DMS153 (cell line): ENCODE results near the gene MOG.
A peak's percentile ranks its signal among the peaks of the same experiment; 100 is the strongest.

Experiments
- DNase-seq: peaks from one replicate; lab custom pipeline; 2025; lab: John Stamatoyannopoulos, UW

The MOG gene

GRCh38 chr6:29676981-29677601, 20.2 kb downstream of the MOG start:
- peak; percentile 20 for DNase-seq

GRCh38 chr6:29678114-29678513, 21.2 kb downstream of the MOG start:
- no peak for DNase-seq

DNA sequence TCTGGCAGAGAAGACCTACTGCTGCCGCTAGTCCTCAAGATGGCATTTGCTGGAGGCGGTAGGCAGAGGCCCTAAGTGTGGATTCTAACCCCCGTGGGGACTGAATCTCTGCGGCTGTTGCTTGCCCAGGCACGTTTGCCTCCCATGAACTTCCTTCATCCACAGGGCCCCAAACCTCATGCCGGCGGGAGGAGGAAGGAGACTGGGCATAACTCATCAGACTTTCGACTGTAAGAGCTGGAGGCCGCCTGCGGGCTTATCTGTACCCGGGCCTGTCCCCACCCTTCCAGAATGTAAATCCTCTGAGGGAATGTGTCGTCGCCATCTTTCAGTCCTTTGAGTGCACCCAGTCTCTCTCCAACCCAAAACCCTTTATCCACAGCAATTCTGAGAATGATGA, 23.1 kb downstream of the MOG start:
- no peak for DNase-seq

DNA sequence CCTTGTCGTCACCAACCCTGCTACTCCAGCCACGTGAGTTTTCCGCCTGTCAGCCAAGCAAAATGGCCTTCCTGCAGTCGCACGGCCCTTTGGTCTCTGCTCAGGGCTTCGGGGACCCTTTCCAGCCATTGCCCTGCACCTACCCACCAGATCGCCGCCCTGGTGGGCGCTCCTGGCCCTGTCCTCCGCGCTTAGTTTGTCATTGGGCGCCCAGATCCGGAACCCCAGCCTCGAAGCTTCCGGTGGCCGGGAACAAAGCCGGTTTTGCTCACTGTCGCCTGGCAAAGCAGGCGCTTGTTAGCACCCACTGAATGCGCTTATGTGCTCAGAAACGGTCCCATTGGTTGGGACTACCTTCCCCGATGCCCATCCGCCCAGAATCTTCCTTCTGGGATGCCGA, 23.5 kb downstream of the MOG start:
- no peak for DNase-seq

GRCh38 chr6:29680904-29681303, 24.0 kb downstream of the MOG start, which contains the start of gene ZFP57:
Gene ZFP57, minus strand, starts transcription at chr6:29681152. Its CDS starts 4,149 bp downstream, at chr6:29677003.
- DNase-seq = no peak

DNA sequence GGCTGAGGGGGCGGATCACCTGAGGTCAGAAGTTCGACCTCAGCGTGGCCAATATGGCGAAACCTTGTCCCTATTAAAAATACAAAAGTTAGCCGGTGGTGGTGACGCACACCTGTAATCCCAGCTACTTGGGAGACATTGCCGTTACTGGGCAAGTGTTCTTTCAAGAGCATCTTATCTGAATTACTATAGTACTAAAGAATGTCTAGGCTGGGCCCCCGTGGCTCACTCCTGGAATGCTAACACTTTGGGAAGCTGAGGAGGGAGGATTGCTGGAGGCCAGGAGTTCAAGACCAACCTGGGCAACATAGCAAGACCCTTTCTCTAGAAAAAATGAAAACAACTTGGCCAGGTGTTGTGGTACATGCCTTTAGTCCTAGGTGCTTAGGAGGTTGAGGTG, 24.9 kb downstream of the MOG start:
- no peak for DNase-seq

- no peak for DNase-seq
These were observed 28.9 kb downstream of the MOG start for GRCh38 chr6:29685718-29686326.

GRCh38 chr6:29694637-29695036, 37.7 kb downstream of the MOG start:
- no peak for DNase-seq

GRCh38 chr6:29696147-29697125, 39.5 kb downstream of the MOG start:
- DNase-seq = no peak

DNA sequence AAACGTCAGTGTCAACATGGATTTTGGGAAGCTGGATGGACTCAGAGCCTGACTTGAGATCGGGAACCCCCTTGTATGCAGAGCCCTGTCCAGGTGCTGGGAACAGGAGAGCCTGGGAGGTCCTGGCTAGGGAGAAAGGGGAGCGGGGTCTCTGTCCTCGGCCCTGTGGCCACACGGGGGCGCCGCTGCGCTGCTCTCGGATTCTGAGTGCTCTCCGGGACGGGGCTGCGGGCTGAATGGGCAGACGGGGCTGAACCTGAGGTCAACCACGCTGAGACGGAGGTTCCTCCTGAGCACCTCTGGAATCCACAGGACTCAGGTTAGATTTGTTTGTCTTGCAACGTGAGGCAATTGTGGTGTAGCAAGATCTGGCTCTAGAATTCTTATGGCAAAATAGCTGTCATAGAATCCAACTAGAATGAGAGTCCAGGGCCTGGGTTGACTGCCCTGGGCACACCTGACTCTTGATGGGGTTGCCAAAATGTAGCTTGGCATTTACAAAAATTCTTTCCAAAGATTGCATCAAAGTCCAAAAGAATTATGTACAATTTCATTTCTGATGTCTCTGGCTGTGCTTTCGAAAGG, 45.7 kb downstream of the MOG start:
- no peak for DNase-seq

DNA sequence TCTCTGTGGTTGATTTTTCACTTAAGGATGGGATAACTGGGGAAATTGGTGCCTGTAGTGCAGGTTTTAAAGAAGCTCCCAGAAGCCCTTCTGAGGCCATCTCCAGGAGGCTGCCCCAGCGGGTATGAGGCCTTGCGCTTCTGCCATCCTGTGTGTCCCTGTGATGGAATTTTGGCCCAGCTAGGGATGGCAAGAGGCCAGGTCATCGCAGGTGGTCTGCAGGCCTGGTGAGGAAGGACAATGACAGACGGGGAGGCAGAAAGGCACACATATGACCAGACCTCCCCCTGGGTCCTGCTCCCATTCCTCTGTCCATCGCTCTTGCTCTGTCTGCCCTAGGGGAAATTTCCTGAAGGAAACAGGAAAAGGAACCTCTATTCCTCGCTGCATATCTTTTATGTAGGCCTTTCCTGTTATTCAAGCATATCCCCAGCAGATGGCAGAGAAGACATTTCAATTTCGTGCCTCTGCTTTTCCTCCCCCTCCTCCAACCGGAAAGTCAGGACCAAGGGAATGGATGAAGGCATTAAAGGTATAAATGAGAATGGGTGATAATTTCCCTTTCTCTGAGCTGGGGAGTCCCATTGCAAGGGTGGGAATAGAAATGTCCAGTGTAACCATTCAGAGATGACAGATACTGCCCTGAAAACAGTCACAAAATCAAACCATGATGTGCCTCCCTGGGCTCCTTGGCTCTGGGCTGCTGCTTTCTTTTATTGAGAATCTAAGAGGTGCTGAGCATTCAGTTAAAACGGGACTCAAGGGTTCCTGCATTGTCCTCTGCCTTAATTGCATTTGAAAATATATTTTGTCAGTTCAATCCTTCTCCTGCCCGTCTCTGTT, 48.7 kb downstream of the MOG start:
- DNase-seq = no peak

DNA sequence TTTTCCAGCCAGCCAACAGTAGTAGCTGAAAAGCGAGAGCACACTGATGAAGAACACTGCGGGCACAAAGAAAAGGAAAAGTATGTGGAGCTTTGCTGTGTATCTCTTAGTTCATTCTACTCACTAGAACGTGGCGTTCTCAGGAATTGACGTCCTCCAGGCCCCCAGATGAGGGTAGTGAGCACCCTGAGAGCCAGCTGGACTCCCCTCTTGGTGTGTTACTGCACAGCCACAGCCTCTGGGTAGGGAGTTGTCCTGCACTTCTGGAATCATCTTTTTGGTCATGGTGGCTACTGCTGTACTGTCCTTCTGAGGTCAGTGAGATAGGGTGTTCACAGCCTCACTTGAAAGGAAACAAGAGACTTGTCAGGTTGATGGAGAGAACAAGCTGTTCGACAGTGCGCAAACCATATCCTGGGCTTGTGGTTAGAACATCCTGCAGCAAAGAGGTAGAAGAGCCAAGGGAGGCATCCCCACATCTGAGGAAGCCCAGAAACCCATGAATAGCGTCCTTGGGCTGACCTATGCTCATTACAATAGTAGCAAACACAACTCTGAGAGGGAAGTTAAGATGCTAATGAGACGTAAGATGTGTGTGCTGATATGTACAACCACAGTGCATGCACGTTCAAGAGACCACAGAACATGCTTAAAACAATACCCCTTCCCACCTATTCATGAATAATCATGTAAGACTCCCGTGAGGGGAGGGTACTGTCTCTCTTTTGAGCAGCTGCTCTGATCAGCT, 51.7 kb downstream of the MOG start:
- DNase-seq = no peak

DNA sequence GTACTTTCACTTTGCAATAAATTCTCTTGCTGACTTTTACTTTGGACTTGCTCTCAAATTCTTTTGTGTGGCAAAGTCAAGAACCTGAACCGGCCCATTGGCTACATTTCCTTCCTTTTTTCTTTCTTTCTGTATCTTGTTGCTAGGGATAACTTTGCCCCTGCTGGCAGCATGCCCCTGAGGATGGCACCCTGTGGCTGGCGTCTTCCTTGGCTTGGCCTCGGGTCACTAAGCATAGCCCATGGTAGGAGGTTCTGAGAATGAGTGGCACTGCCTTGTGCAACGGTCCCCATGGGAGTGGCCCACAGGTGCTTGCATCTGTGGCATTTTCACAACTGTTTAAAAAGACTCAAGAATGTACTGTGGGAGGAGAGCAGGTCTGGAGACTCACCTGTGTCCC, 52.3 kb downstream of the MOG start:
- no peak for DNase-seq

DNA sequence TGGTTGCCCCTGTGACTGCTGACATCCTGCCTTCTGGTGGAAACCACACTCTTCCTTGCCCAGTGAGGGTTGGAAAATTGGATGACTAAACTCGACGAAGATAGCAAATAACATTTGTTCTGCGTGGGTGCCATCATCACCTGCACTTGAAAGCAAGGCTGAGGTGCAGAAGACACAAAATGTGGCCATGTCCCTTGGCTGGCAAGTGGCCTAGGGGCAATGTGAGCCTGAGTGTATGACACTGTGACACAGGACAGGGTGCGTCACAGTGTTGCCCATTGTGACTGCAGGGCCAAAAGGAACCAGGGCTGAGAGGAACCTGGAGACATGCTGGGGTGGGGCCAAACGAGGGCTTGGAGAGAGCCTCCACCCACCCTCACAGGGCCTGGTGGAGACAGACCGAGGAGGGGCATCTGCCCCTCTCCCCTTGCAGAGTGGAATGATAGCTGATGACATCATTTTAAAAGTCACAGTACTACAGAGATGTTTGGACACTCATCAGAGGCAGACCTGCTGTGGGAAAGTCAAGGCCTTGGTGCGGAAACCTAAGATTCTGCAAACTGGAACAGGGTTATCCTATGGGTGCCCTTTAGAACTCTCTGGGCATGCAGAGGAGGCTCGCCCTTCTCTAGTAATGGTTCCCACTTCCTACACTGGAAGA, 53.5 kb downstream of the MOG start:
- DNase-seq = no peak

DNA sequence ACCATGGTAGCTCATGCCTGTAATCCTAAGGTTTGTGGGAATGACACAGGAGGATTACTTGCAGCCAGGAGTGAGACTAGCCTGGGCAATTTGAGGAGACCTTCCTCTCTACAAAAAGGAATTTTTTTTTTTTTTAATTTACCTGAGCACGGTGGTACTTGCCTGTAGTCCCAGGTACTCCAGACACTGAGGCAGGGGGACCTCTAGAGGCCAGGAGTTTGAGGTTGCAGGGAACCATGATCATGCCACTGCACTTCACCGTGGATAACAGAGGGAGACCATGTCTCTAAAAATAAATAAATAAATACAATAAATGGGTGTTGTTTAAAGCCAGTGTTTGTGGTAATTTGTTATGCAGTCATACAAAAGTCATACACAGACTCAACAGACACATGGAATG, 64.0 kb downstream of the MOG start:
- no peak for DNase-seq
